ENCODE results near the gene ARL13B. TPM values are rescaled to one million over a fixed set of nuclear protein-coding genes. Genes with fewer than 3 reads are reported as not detected.

Gene ARL13B
- total RNA-seq, 8 experiments from 2014 or later, result 6.6 to 17.0 (median 10.6) TPM

- in situ Hi-C loops (cut with MboI; ENCODE audit: low pct_unique_long_range_greater_than_20kb in 2 of 9, low sequenced_read_pairs in 9 of 9, unreplicated experiment in 9 of 9), result loop anchor here in 1 of 9 experiments (10.0 kb wide), 1 partner anchor 60 kb away; the partner anchor contains the start of genes DHFR2 and NSUN3
- H3K27ac ChIP-seq, result no peak overlapping the region
- H3K4me3 ChIP-seq, result no peak overlapping the region
- 0 to 32% (median 15%) methylated on average over 2 to 4 of the region's 4 CpGs for WGBS, 10 experiments
- peak in 4 of 8 experiments; percentile 36 to 75 (median 73) for ATAC-seq (replicated peaks in 6 of 8)
- H3K4me1 ChIP-seq (replicated peaks in 1 of 2), result no peaks in the 10 kb centered on the region
These were observed 24.5 kb downstream of the ARL13B start for GRCh38 chr3:94004301-94004910.

GRCh38 chr3:94008253-94008652 is 28.3 kb downstream of the ARL13B start:
- Histone ChIP-seq H3K4me1 (replicated peaks in 1 of 2) (no peaks in the 10 kb centered on the region), H3K4me3 (no peak overlapping the region), H3K27ac (no peak overlapping the region)
- 72 to 100% (median 95%) methylated on average over 1 to 2 of the region's 2 CpGs for WGBS, 10 experiments
- ATAC-seq (replicated peaks in 6 of 8), result no peak
- in situ Hi-C loops (cut with MboI; ENCODE audit: low pct_unique_long_range_greater_than_20kb in 2 of 9, low sequenced_read_pairs in 9 of 9, unreplicated experiment in 9 of 9), result loop anchor here in 1 of 9 experiments (10.0 kb wide), 1 partner anchor 57 kb away; the partner anchor contains the start of genes DHFR2 and NSUN3

GRCh38 chr3:94009608-94010007 is 29.7 kb downstream of the ARL13B start:
- in situ Hi-C loops (cut with MboI; ENCODE audit: low pct_unique_long_range_greater_than_20kb in 2 of 9, low sequenced_read_pairs in 9 of 9, unreplicated experiment in 9 of 9), result loop anchor here in 1 of 9 experiments (10.0 kb wide), 1 partner anchor 55 kb away; the partner anchor contains the start of genes DHFR2 and NSUN3
- H3K4me3 ChIP-seq, result no peak overlapping the region
- H3K4me1 ChIP-seq (replicated peaks in 1 of 2), result no peaks in the 10 kb centered on the region
- peak in 2 of 8 experiments; percentile 24 to 50 for ATAC-seq (replicated peaks in 6 of 8)
- H3K27ac ChIP-seq, result no peak overlapping the region
- 76 to 100% (median 98%) methylated on average over 1 to 2 of the region's 2 CpGs for WGBS, 10 experiments

GRCh38 chr3:94011233-94011711 is 31.3 kb downstream of the ARL13B start:
- Histone ChIP-seq H3K4me3 (no peak overlapping the region), H3K27ac (no peak overlapping the region), H3K4me1 (replicated peaks in 1 of 2) (no peaks in the 10 kb centered on the region)
- 79 to 100% (median 95%) methylated on average over 1 to 3 of the region's 3 CpGs; no CpG with 5 or more reads in 2 of the 10 experiments for WGBS, 10 experiments
- in situ Hi-C loops (cut with MboI; ENCODE audit: low pct_unique_long_range_greater_than_20kb in 2 of 9, low sequenced_read_pairs in 9 of 9, unreplicated experiment in 9 of 9), result no loop called here
- no peak for ATAC-seq (replicated peaks in 6 of 8)

GRCh38 chr3:94012185-94012584 is 32.2 kb downstream of the ARL13B start:
- Histone ChIP-seq H3K27ac (no peak overlapping the region), H3K4me1 (replicated peaks in 1 of 2) (no peaks in the 10 kb centered on the region), H3K4me3 (no peak overlapping the region)
- no peak for ATAC-seq (replicated peaks in 6 of 8)
- in situ Hi-C loops (cut with MboI; ENCODE audit: low pct_unique_long_range_greater_than_20kb in 2 of 9, low sequenced_read_pairs in 9 of 9, unreplicated experiment in 9 of 9), result no loop called here
- 91 to 100% (median 100%) methylated on average over 1 of the region's 1 CpG; no CpG with 5 or more reads in 2 of the 10 experiments for WGBS, 10 experiments

- in situ Hi-C loops (cut with MboI; ENCODE audit: low pct_unique_long_range_greater_than_20kb in 2 of 9, low sequenced_read_pairs in 9 of 9, unreplicated experiment in 9 of 9), result no loop called here
- 43 to 100% (median 88%) methylated on average over 1 of the region's 1 CpG; no CpG with 5 or more reads in 1 of the 10 experiments for WGBS, 10 experiments
These were observed 35.1 kb downstream of the ARL13B start for GRCh38 chr3:94015025-94015424.

GRCh38 chr3:94019659-94020058 is 39.7 kb downstream of the ARL13B start:
- no peaks in the 10 kb centered on the region for H3K4me1 ChIP-seq (replicated peaks in 1 of 2)
- WGBS, 10 experiments, result 51 to 100% (median 90%) methylated on average over 1 to 2 of the region's 2 CpGs; no CpG with 5 or more reads in 1 of the 10 experiments
- no peak for ATAC-seq (replicated peaks in 6 of 8)
- H3K27ac ChIP-seq, result no peak overlapping the region
- H3K4me3 ChIP-seq, result no peak overlapping the region
- in situ Hi-C loops (cut with MboI; ENCODE audit: low pct_unique_long_range_greater_than_20kb in 2 of 9, low sequenced_read_pairs in 9 of 9, unreplicated experiment in 9 of 9), result no loop called here

More at GRCh38 chr3:94015025-94015424, 35.1 kb downstream of the ARL13B start:
- Histone ChIP-seq H3K4me3 (no peak overlapping the region), H3K4me1 (replicated peaks in 1 of 2) (no peaks in the 10 kb centered on the region), H3K27ac (no peak overlapping the region)
- ATAC-seq (replicated peaks in 6 of 8), result no peak

- ATAC-seq (replicated peaks in 6 of 8), result no peak
- in situ Hi-C loops (cut with MboI; ENCODE audit: low pct_unique_long_range_greater_than_20kb in 2 of 9, low sequenced_read_pairs in 9 of 9, unreplicated experiment in 9 of 9), result no loop called here
- Histone ChIP-seq H3K4me3 (no peak overlapping the region), H3K27ac (no peak overlapping the region), H3K4me1 (replicated peaks in 1 of 2) (no peaks in the 10 kb centered on the region)
- WGBS, 10 experiments, result 89 to 100% (median 96%) methylated on average over 1 to 3 of the region's 3 CpGs; no CpG with 5 or more reads in 1 of the 10 experiments
These were observed 40.3 kb downstream of the ARL13B start for GRCh38 chr3:94020293-94020692.

DNA sequence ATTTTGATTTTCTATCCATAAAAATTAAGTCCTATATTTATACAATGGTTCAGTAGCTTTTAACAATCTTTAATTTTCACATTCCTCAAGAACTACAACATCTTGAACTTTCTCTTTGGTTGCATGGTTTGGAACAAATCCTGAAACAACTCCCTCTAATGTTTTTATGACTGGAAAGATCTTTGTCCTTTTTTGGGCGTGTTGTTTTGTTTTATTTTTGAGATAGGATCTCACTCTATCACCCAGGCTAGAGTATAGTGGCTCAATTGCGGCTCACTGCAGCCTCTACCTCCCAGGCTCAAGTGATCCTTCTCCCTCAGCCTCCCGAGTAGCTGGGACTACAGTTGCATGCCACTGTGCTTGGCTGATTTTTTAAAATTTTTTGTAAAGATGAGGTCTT is 44.4 kb downstream of the ARL13B start:
- Histone ChIP-seq H3K27ac (no peak overlapping the region), H3K4me3 (no peak overlapping the region), H3K4me1 (replicated peaks in 1 of 2) (no peaks in the 10 kb centered on the region)
- no peak for ATAC-seq (replicated peaks in 6 of 8)
- in situ Hi-C loops (cut with MboI; ENCODE audit: low pct_unique_long_range_greater_than_20kb in 2 of 9, low sequenced_read_pairs in 9 of 9, unreplicated experiment in 9 of 9), result no loop called here
- WGBS, 10 experiments, result 11 to 100% (median 80%) methylated on average over 1 to 3 of the region's 3 CpGs; no CpG with 5 or more reads in 1 of the 10 experiments

- no peak for ATAC-seq (replicated peaks in 6 of 8)
- WGBS, 10 experiments, result 57 to 100% (median 100%) methylated on average over 1 to 2 of the region's 2 CpGs; no CpG with 5 or more reads in 1 of the 10 experiments
These were observed 46.7 kb downstream of the ARL13B start for GRCh38 chr3:94026623-94027022.

GRCh38 chr3:94028093-94028837 is 48.3 kb downstream of the ARL13B start, which contains the start of gene STX19:
Gene STX19, minus strand, starts transcription at chr3:94028597. Its CDS starts 13,328 bp downstream, at chr3:94015269.
- H3K4me1 ChIP-seq (replicated peaks in 1 of 2), result no peaks in the 10 kb centered on the region
- 76 to 100% (median 93%) methylated on average over 2 to 8 of the region's 8 CpGs for WGBS, 10 experiments
- ATAC-seq (replicated peaks in 6 of 8), result no peak
- in situ Hi-C loops (cut with MboI; ENCODE audit: low pct_unique_long_range_greater_than_20kb in 2 of 9, low sequenced_read_pairs in 9 of 9, unreplicated experiment in 9 of 9), result no loop called here
- H3K4me3 ChIP-seq, result no peak within 1 kb of the TSS
- H3K27ac ChIP-seq, result no peak within 1 kb of the TSS

More at GRCh38 chr3:94026623-94027022, 46.7 kb downstream of the ARL13B start:
- no peak overlapping the region for H3K4me3 ChIP-seq
- H3K27ac ChIP-seq, result no peak overlapping the region
- no peaks in the 10 kb centered on the region for H3K4me1 ChIP-seq (replicated peaks in 1 of 2)
- in situ Hi-C loops (cut with MboI; ENCODE audit: low pct_unique_long_range_greater_than_20kb in 2 of 9, low sequenced_read_pairs in 9 of 9, unreplicated experiment in 9 of 9), result no loop called here

GRCh38 chr3:94036909-94037507 is 57.1 kb downstream of the ARL13B start:
- in situ Hi-C loops (cut with MboI; ENCODE audit: low pct_unique_long_range_greater_than_20kb in 2 of 9, low sequenced_read_pairs in 9 of 9, unreplicated experiment in 9 of 9), result no loop called here
- Histone ChIP-seq H3K4me3 (no peak overlapping the region), H3K4me1 (replicated peaks in 1 of 2) (no peaks in the 10 kb centered on the region), H3K27ac (no peak overlapping the region)
- WGBS, 10 experiments, result 10 to 100% (median 80%) methylated on average over 1 to 3 of the region's 3 CpGs
- peak in 3 of 8 experiments; percentile 62 to 89 (median 88) for ATAC-seq (replicated peaks in 6 of 8)

- H3K4me3 ChIP-seq, result no peak overlapping the region
- in situ Hi-C loops (cut with MboI; ENCODE audit: low pct_unique_long_range_greater_than_20kb in 2 of 9, low sequenced_read_pairs in 9 of 9, unreplicated experiment in 9 of 9), result no loop called here
- H3K4me1 ChIP-seq (replicated peaks in 1 of 2), result no peaks in the 10 kb centered on the region
- H3K27ac ChIP-seq, result no peak overlapping the region
- no peak for ATAC-seq (replicated peaks in 6 of 8)
- WGBS, 10 experiments, result 71 to 100% (median 88%) methylated on average over 1 of the region's 1 CpG; no CpG with 5 or more reads in 1 of the 10 experiments
These were observed 63.3 kb downstream of the ARL13B start for GRCh38 chr3:94043285-94043684.
